NCI-H2227 (cell line): Measurements from ENCODE around the gene ADAMTSL3.
"Not testable (repeated sequence)": the region's sequence is repeated elsewhere in the genome, so short reads cannot be mapped to it uniquely, and the experiment has no call there.

Experiments
- DNase-seq: peaks from one replicate; lab custom pipeline; 2025; ENCODE audit not compliant: unreplicated experiment; lab: John Stamatoyannopoulos, UW

Gene ADAMTSL3

DNA sequence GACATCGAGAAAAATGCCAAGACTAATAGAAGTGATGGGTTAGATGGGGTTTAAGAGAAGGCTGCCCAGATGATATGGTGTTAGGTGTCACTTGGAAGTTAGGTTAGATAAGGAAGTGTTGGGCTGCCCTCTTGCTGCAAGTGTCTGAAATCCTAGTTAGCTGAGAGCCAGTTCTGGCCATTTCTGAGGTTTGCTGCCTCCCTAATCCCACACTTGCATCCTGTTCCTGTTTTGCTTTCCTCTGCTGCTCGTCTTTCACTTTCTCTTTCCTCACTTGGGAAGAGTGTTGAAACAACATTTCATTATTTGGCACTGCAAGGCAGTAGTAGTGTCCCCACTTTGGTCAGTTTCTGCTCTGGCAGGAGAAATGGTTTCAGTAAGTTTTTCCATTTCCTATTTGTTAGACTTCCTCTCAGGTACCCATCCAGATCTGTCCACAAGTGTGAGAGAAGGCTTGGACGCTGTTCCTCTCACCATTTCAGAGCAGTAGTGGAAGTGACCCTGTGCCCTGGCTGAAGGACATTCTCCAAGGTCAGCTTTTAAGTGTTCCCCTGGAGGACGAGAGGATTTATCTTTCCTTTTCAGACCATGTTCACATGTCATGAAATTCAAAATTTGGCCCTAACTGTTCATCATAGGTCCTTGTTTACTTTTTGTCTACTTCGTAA is 93.3 kb downstream of the ADAMTSL3 start:
- no peak for DNase-seq

DNA sequence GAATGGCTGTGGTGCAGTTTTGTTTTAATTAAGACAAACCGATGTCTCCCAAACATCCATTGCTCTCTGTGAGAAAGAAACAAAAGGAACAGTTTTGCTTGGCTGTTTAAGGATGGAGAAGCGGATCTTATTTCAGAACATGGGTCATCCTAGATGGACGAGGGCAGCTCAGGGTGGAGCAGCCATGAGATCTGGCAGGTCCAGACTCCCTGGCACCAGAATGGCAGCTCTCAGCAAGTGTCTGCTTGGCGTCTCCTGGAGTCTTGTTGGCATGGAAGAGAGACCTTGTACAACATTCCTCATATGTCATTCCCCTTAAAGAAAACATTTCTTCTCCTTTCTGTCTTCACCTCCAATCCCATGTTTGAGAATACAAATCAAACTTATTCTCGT is 93.8 kb downstream of the ADAMTSL3 start:
- no peak for DNase-seq

DNA sequence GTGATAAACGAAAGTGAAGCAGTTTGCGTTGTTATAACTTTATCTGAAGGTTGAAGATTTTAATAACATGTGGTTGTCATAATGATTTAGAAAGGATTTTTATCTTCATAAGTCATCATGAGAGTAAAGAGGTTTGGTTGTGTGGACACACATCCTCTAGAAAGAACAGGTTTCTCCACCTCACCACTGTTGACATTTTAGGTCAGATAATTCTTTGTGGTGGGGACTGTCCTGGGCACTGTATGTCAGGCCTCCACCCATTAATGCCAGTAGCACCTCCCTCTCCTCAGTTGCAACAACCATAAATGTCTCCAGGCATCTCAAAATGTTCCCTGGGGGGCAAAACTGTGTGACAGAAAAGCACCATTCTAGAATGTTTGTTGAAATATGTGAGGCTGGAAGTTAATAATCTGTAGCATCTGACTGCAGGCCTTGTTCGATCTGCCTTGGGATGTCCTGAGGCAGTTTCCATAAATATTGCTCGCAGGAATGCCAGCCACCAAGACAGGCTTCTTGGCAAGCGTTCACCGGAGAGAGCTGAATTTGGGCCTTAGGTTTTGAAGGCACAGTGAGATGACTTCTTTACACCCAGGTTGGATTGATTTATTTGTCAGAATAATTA is 100.1 kb downstream of the ADAMTSL3 start:
- no peak for DNase-seq

DNA sequence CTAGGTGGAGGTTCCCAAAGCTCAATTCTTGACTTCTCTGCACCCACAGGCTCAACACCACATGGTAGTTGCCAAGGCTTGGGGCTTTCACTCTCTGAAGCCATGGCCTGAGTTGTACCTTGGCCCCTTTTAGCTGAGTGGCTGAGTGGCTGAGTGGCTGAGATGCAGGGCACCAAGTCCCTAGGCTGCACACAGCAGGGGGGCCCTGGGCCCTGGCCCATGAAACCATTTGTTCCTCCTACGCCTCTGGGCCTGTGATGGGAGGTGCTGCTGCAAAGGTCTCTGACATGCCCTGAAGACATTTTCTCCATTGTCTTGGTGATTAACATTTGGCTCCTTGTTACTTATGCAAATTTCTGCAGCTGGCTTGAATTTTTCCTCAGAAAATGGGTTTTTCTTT is 103.4 kb downstream of the ADAMTSL3 start:
- DNase-seq, result not testable (repeated sequence)

DNA sequence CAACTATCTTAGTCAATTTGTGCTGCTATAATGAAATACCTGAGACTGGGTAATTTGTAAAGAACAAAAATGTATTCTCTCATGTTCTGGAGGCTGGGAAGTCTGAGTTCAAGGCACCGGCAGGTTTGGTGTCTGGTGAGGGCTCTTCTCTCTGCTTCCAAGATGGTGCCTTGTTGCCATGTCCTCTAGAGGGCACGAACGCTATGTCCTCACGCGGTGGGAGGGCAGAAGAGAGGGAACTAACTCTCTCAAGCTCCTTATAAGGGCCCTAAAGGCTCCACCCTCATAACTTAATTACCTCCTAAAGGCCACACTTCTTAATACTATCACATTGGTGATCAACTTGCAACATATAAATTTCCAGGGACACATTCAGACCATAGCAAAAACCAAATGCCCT is 108.4 kb downstream of the ADAMTSL3 start:
- no peak for DNase-seq

DNA sequence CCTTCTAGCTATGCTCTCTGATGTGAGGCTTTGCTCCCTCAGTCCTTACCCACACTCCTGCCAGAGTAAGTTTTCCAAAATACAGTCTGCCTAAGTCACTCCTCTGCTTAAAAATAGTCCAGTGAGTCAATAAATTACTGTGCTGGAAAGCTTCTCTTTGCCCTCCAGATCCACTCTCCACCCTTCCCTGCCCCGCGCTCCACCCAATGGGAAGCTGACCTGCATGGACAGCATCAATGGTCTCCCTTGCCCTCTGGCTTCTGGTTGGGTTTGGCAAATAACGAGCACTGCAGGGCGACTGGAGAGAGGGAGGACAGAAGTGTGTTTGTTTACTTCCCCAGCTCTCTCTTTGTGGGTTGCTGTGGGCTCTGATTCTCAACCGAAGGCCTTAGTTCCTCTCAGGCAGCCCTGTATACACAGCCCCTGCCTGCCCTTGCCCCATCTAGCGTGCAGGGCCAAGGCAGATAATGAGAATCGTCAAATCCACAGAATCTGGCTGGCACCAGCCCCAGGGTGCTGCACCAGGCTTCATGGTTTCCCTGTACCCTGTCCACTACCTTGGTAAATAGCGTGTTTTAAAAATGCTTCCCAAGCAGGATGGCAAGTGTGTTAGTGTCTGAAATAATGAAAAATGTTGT is 110.4 kb downstream of the ADAMTSL3 start:
- no peak for DNase-seq

DNA sequence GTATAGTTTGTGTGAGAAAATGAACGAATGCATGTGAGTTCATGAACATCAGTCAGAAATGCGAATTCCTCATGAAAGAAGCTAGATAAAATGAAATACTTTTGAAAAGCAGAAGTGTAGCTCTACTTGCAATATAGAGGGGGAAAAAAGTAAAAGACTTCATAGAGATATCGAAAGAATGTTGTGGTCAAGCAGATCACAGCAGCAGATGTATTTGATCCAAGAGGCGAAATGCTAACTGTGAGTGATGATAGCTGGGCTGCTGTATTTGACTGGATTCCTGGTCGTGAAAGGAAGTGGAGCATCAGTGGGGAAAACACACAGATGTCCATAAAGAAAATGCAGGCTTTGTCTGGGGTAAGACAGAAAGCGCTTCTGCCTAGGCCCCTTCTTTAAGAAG is 112.4 kb downstream of the ADAMTSL3 start:
- no peak for DNase-seq

DNA sequence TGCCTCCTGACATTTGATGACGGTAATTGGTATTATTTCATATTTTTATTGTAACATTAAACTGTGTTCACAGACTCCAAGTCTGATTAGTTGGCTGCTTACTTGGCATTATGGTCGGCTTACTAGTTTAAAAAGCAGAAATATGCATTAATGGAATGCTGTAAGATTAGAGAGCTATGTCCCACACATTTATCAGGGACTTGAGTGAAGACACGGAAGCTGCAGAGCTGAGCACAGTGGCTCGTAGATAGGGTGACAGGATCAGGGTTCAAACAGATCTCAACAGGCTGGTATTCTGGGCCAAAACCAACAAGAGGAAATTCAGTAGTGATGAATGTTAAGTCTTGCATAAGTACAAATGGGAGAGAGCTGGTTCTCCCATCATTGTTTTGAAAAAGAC is 113.8 kb downstream of the ADAMTSL3 start:
- DNase-seq, result no peak

DNA sequence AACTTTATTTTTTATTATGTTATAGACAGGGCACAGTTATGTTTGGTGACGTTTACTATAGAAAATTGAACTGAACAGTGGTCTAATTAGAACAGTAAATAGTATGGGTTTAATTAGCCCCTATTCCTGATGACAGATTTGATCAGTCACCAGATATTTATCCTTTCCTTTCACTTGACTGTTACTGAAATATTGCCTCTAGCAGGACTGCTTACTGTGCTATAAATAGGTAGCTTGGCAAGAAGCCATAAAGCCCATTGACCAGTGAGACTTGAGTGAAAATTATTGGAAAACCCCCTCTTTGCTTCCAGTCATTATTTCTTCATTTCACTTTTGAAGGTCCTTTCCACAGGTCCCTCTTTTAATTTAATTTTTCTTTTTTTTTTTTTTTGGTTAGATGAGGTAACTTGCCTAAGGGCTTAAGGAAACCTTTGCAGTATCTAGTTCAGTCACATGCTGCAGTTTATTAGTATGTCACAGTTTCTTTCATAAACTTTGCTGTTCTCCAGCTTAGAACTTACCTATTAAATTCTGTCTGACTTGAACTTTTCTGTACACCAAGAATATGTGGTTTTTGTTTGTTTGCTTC is 115.6 kb downstream of the ADAMTSL3 start:
- peak; percentile 32 for DNase-seq

DNA sequence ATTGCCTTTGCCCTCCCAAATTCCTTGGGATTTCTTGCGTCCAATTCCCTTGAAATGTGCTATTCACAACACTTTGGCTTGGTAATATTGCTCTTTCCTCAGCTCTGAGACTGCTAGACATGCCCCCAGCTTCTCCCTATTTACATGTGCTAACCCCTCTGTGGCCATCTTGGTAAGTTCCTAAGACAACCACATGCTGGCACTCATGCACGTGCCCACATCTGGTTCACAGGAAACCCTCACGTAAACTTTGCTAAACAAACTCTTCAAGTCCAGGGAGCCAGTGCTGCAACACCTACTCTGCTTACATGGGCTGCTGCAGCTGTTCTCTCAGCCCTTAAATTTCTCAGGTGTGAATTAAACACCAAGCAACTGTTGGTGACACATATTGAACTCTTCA is 121.8 kb downstream of the ADAMTSL3 start:
- no peak for DNase-seq

DNA sequence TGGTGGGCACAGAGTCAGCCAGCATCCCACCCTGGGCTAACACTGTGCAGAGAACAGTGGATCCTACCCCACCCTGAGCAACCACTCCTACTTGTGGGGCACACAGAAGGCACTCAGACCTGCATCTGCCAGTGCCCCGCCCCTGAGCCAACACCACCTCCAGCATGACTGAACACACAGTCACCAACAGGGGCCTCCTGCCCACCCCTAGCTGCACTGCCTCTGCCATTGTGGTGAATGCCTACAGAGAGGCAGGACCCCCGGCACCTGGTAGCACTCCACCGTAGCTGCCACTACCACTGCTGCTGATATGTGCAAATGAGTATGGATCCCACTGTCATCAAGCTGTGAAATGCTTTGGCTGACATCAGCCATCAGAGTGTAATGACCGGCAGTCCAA is 123.1 kb downstream of the ADAMTSL3 start:
- DNase-seq, result no peak

DNA sequence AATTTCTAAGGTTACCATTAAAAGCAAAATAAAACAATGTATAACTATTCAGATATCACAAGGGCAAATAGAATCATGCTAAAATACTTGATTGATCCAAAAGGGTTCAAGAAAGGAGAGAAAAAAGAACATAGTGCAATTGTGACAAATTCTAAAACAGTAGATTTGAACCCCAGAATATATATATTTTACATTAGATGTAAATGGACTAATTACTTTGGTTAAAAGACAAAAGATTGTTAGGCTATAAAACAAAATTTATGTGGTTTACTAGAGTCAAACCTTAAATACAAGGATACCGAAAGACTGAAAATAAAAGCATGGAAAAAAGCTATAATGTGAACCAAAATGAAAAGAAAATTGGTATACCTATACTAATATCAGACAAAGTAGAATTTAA is 129.3 kb downstream of the ADAMTSL3 start:
- DNase-seq, result no peak

DNA sequence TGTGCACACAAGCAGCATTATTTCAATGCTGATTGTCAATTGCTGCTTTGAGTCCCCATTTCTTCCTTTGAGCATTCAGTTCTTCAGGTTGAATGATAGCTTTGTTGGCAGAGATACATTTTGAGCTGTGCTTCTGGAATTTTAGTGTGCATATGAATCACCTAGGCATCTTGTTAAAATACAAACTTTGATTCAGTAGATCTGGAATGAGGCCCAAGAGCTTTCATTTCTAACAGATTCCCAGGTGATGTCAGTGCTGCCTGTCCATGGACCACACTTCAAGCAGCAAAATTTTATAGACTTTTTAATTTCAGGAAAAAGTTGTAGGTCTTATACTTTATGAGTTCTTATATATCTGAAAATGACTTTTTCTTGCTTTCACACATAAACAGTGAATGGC is 131.1 kb downstream of the ADAMTSL3 start:
- no peak for DNase-seq

DNA sequence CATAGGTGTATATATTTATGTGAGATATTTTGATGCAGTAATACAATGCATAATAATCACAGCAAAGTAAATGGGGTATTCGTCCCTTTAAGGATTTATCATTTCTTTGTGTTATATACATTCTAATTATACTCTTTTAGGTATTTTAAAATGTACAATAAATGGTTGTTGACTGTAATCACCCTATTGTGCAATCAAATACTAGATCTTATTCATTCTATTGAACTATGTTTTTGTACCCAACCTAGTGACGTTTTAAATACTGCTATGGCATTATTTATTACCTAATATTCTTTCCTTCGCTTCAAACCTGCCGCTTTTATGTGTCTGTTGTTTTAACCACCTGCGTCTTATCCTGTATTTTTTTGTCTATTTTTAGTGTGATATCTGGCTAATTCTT is 132.4 kb downstream of the ADAMTSL3 start:
- DNase-seq, result no peak

DNA sequence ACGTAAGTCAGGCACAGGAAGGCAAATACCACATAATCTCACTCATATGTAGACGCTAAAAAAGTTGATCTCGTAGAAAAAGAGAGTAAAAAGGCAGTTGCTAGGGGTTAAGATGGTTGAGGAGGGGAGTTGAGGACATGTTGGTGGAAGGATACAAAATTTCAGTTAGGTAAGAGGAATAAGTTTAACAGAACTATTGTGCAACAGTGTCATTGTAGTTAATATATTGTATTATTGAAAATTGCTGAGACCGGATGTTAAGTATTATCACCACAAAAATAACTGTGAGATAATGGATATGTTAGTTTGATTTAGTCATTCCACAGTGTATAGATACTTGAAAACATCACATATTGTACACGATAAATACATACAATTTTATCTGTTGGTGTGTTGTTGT is 139.1 kb downstream of the ADAMTSL3 start:
- DNase-seq, result no peak

DNA sequence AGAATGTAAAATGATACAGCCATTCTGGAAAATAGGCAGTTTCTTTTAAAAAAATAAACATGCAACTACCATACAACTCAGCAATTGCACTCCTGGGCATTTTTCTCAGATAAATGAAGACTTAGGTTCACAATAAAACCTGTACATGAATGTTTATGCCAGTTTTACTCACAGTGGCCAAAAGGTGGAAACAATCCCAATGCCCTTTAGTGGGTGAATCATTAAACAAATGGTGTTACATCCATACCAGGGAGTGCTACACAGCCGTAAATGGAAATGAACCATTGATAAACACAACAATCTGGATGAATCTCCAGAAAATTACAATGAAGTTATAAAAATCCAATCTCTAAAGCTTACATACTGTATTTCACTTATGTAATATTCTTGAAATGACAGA is 140.3 kb downstream of the ADAMTSL3 start:
- DNase-seq, result no peak

DNA sequence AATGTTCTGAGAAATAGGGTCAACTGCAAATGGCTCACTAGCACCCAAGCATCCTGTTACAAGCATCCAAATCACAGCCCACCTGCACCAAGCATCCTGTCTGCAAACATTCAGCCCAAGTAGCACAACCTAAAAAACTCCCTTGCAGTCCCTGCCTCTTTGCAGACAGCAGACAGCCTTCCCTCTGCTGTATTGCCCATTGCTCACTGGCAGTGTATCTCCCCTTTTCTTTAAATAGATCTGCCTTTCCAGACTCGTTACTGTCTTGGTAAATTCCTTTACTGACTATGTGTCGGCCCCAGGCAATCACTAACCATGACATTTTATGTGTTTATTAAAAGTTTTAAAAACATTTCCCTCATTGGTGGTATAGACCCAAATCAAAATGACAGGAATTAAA is 155.4 kb downstream of the ADAMTSL3 start:
- DNase-seq, result no peak

DNA sequence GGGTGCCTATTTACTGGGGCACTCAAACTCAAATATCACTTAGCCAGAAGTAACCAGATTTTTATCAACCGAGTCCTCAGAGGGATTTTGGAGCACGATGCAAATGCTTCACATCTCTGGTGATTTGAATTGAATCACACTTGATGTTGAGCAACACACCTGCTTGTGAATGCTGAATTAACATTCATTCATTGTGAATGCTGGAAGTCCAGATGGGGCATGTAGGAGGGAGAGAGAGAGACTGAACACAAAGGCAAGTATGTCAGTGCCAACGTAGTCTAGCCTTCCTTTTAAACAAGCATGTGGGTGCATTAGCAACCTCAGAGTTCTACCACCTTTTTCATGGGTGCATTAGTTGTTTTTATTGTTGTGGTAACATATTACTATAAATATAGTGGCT is 156.2 kb downstream of the ADAMTSL3 start:
- no peak for DNase-seq

DNA sequence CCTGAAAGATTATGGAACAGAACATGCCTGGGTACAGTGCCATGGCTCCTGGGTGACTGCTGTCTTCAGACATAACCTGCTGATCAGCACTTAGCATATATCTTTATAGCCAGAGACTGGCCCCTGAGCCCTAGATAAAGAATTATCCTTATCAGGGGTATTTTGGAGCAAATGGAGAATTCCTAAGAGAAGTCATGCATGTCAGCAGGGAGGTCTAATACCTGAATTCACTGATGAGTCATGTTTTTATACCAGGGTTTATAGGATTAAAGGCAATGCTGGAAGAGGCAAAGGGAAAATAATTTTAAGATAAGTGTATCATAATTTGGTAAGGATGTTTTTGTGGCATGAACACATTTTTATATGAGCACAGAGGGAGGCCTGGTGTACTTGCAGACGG is 159.8 kb downstream of the ADAMTSL3 start:
- DNase-seq, result no peak

DNA sequence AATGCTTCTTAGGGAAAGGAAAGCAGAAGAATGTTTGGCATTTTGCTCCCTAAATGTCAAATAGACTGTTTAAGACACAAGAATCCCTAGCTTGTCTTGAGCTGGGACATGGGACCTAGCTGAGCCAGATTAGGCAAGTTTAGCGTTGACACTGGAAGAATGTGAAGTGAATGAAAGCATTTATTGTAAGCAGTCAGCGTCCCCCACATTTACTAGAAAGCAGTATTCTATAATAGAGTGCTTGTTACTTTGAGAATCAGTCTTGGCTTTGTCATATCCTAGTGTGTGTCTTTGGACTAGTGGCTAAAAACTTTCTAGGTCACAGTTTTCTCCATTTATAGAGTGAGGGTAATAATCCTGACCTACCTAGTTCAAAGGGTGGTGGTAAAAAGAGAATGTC is 161.6 kb downstream of the ADAMTSL3 start:
- DNase-seq, result no peak

DNA sequence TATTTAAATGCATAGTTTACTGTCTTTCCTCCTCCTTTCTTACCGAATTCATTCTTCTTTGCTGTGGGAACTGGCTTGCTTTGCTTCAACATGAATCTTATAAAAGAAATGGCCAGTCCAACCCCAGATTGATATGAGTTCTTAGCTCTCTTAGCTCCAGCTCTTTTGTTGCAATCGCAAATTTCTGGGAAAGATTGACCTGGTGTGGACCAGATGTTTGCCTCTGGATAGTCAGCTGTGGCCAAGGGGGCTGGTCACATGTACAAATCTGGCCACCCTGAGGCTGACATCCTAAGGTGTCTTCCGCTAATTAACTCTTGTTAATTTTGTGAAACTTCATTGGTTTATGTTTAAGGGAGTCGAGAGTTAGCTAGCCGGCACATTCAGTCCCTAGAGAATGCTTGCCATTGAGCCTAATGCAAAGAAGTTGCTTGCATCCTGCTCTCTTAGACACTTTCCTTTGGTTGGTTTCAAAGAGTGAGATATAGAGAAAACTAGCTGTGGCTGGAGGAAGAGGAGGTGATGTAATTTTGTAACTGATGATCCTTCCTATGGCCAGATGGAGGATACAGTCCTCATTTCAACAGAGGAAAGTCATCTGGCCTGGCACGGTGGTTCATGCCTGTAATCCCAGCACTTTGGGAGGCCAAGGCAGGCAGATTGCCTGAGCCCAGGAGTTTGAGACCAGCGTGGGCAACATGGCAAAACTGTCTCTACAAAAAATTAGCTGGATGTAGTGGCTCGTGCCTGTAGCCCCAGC is 162.4 kb downstream of the ADAMTSL3 start:
- DNase-seq, result no peak

DNA sequence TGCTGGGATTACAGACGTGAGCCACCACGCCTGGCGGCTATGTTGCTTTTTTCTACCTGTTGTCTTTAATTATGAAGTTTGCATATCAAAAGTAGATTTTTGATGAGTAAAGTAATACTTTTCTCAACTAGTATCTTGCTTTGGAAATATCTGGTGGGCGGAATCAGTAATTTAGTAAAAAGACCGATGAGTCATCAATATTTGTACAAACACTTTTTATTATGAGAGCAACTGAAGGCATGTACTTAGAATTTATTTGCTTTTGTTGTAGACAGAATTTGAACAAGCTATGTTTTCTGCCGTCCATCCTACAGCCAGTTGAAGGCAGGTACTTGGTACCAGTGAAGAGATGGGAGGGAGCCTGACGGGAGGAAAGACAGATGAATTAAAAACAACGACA is 164.7 kb downstream of the ADAMTSL3 start:
- DNase-seq, result no peak
